DMS79 treated with DMSO at 0.1 percent for 48 hours (cell line): ENCODE measurements around the gene VWCE.
"Not testable (repeated sequence)": the region's sequence is repeated elsewhere in the genome, so short reads cannot be mapped to it uniquely, and the experiment has no call there.

Source experiments
- DNase-seq: peaks from one replicate; lab custom pipeline; 2025; lab: John Stamatoyannopoulos, UW

Gene VWCE

GRCh38 chr11:61211327-61211952, 83.7 kb downstream of the VWCE start:
- not testable (repeated sequence) for DNase-seq

- not testable (repeated sequence) for DNase-seq
Observed at GRCh38 chr11:61210629-61211028, 84.5 kb downstream of the VWCE start.
